Aorta (tissue), 5 donors: ENCODE measurements around the gene TASP1. TPM values are rescaled to one million over a fixed set of nuclear protein-coding genes. Genes with fewer than 3 reads are reported as not detected.
"Not testable (repeated sequence)": the region's sequence is repeated elsewhere in the genome, so short reads cannot be mapped to it uniquely, and the experiment has no call there.

Experiments used
- ATAC-seq: fragments of 200-7000 bp; cut with Tn5 transposase; one replicate; pipeline ENCODE4 v1.9.1; 2022; ENCODE audit warnings: moderate library complexity; ENCODE audit not compliant: low FRiP score
- DNase-seq, 2 donors: peaks; one replicate each; pipeline ENCODE4 v3.0.0-alpha.2; 2020
- H3K27ac ChIP-seq, 2 donors: one replicate each; pipeline ENCODE4 v1.5.1; 2013; ENCODE audit warnings: low read length in 2 of 2, mild to moderate bottlenecking in 2 of 2, moderate library complexity in 2 of 2, control low read depth in 1 of 2, inconsistent platforms in 1 of 2, low read depth in 1 of 2
- H3K27me3 ChIP-seq, 2 donors: one replicate each; pipeline ENCODE4 v1.6.1; 2013; ENCODE audit warnings: control low read depth in 1 of 2, low read length in 1 of 2, mild to moderate bottlenecking in 1 of 2, moderate library complexity in 1 of 2; ENCODE audit not compliant: insufficient read depth in 2 of 2, control insufficient read depth in 1 of 2
- H3K36me3 ChIP-seq, 2 donors: one replicate each; pipeline ENCODE4 v1.6.1; 2013; ENCODE audit warnings: control low read depth in 1 of 2, low read length in 1 of 2, mild to moderate bottlenecking in 1 of 2; ENCODE audit not compliant: insufficient read depth in 2 of 2, control insufficient read depth in 1 of 2
- H3K4me1 ChIP-seq, 2 donors: one replicate each; pipeline ENCODE4 v1.6.1; 2013; ENCODE audit warnings: low read length in 2 of 2, control low read depth in 1 of 2, mild to moderate bottlenecking in 1 of 2, moderate library complexity in 1 of 2; ENCODE audit not compliant: insufficient read depth in 2 of 2, control insufficient read depth in 1 of 2
- H3K4me3 ChIP-seq, 2 donors: one replicate each; pipeline ENCODE4 v1.5.1; 2013; ENCODE audit warnings: low read length in 2 of 2, control low read depth in 1 of 2, mild to moderate bottlenecking in 1 of 2
- H3K9me3 ChIP-seq: one replicate; pipeline ENCODE4 v1.6.1; 2013; ENCODE audit warnings: mild to moderate bottlenecking, low read length; ENCODE audit not compliant: control insufficient read depth
- WGBS, 2 donors: extraction: QIAGEN DNeasy Blood & Tissue Kit; methylation state at CpG; one replicate each; pipeline ENCODE4 v1.1.7; 2013; 5-methylcytosine and 5-hydroxymethylcytosine counted together
- intact Hi-C, 2 donors: fragments of 100-400 bp; cut with DNase I; formaldehyde crosslinking; loops; one replicate each; pipeline versions ENCODE4 v1.14.2 to v1.15.0; 2022
- polyA plus RNA-seq, 2 donors: library from polyadenylated mRNA; stranded (reverse); fragments of 200-250 nt; gene quantifications; one replicate each; pipeline ENCODE4 v1.2.3, GENCODE V29; 2013
- total RNA-seq, 2 donors: library from RNA; stranded (reverse); fragmentation: NEBNext Ultra II Directional; extraction: Animal tissue kit (Norgen Biotek cat#: 25700); gene quantifications; one replicate each; pipeline ENCODE4 v1.2.1, GENCODE V29; 2021
- donor health status: healthy with polysubstance abuse.
- donor health status: Bipolar disorder and iron deficiency.
- donor health status: DM: no; HTN: no; CAD: no.
- donor health status: DM: no; HTN: no; CAD: no.
- donor health status: DM: yes; HTN: yes; CAD: no.

The TASP1 gene
- total and polyA plus RNA-seq, 4 donors, result 13.2 to 74.6 (median 25.9) TPM

DNA sequence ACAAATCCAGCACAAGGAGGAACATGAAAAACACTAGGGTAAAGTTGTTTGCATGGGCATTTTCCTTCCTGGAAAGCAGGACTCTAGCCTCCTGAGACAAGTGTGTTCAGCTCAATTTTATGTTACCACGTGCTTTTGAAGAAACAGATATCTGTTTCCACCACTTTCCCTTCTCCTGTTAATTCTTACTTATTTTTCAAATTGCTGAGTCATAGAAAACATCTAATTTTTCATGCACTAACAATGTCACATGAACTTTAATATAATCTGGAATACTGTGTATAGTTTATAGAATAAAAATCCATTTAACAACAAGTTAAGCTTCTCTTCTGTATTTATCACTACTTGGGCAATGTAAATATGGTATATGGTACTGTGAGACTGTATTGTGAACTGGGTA, 243.5 kb downstream of the TASP1 start:
- intact Hi-C loops, result no loop called here
- H3K4me1 ChIP-seq, result no peaks in the 10 kb centered on the region
- no peaks in the 10 kb centered on the region for H3K27me3 ChIP-seq
- no peak overlapping the region for H3K27ac ChIP-seq
- H3K4me3 ChIP-seq, result no peak overlapping the region
- DNase-seq (no peak), ATAC-seq (no peak)
- 64% methylated on average over 1 of the region's 1 CpG for WGBS, 2 donors
- no peaks in the 10 kb centered on the region for H3K36me3 ChIP-seq
- no peaks in the 10 kb centered on the region for H3K9me3 ChIP-seq

DNA sequence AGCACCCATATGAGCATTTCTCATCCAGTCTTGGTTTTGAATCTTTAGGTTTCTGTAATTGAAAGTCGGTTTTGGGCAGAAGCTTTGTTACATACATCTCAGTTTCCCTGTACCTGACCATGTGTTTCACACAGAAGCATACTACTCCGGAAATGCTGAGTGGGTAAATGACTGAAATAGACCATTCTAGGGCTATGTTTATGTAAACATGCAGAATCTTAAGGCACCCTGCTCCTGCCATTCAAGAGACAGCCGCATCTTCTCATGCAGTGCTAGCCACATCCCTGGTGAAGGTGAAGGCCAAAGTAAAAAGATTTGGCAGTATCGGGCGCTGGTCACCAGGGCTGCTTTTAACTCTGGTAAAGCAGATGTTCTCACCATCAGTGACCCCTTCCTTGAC, 246.3 kb downstream of the TASP1 start:
- Histone ChIP-seq H3K9me3 (no peaks in the 10 kb centered on the region), H3K27me3 (no peaks in the 10 kb centered on the region), H3K27ac (no peak overlapping the region), H3K4me1 (no peaks in the 10 kb centered on the region), H3K4me3 (no peak overlapping the region), H3K36me3 (peaks cover 2% of the 10 kb centered on the region in 2 donors)
- DNase-seq, result no peak
- WGBS, 2 donors, result 96 to 98% methylated on average over 5 of the region's 5 CpGs
- intact Hi-C loops, result no loop called here
- ATAC-seq, result no peak

DNA sequence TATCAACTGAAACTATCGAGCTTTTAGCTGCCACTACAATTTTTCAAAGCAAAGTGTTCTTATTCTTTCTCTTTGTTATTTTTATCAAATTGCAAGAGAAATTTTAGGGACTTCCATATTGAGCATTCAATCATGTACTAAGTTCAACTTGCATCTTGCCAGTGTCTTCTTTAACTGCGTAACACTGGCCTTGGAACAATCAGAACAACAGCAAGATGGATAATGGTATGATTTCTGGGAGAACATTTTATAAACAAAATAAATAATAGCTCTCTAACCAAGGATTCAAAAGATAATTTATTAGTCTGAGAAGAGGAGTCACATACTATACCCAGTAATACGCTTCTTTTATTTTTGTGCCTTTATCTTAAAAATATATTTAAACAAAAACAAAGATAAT, 249.6 kb downstream of the TASP1 start:
- 81 to 83% methylated on average over 3 of the region's 3 CpGs for WGBS, 2 donors
- intact Hi-C loops, result no loop called here
- Histone ChIP-seq H3K9me3 (peaks cover 1% of the 10 kb centered on the region), H3K4me1 (no peaks in the 10 kb centered on the region), H3K36me3 (peaks cover 5% of the 10 kb centered on the region in 2 donors), H3K4me3 (no peak overlapping the region), H3K27me3 (no peaks in the 10 kb centered on the region), H3K27ac (no peak overlapping the region)
- DNase-seq (no peak), ATAC-seq (no peak)

DNA sequence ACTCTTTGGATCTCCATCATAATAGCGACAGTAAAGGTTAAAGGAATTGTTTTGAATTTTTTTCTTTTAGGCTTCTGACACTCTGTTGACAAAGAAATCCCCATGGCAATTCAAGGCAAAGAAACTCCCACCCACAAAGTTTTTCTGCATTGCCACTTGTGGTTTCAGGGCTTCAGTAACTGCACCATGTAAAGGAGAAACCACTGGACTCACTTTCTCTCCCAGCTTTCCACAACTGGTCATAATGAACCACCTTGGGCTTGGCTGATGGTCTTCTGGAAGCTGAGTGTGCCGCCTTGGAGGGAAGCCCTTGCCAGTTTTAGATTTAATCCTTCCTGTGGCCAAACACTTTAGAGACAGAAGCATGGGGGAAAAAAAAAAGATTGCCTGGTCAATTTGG, 254.6 kb downstream of the TASP1 start:
- H3K4me3 ChIP-seq, result no peak overlapping the region
- no peaks in the 10 kb centered on the region for H3K27me3 ChIP-seq
- H3K27ac ChIP-seq, result no peak overlapping the region
- WGBS, 2 donors, result 92 to 95% methylated on average over 2 of the region's 2 CpGs
- peaks cover 5 to 11% of the 10 kb centered on the region in 2 donors for H3K36me3 ChIP-seq
- ATAC-seq (no peak), DNase-seq (no peak)
- peaks cover 12% of the 10 kb centered on the region for H3K9me3 ChIP-seq
- H3K4me1 ChIP-seq, result no peaks in the 10 kb centered on the region
- intact Hi-C loops, result no loop called here

DNA sequence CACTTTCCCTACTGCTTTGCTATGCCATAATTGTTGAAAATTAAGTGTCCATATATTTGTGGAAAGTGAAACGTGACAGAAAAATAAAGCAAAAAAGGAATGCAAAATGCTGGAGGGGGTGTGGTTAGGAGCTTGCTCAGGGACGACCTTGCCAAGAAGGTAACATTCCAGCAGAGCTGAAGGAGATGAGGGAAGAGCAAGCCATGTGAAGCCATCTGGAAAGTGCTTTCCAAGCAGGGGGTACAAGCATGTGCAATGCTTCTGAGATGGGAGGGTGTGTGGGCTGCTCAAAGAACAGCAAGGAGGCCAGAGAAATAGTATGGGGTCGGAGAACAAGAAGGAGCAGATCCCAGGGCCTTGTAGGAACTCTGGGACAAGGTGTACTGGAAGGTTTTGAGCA, 255.9 kb downstream of the TASP1 start:
- no peaks in the 10 kb centered on the region for H3K27me3 ChIP-seq
- WGBS, 2 donors, result 76 to 78% methylated on average over 3 of the region's 3 CpGs
- intact Hi-C loops, result no loop called here
- peaks cover 3 to 11% of the 10 kb centered on the region in 2 donors for H3K36me3 ChIP-seq
- H3K4me1 ChIP-seq, result no peaks in the 10 kb centered on the region
- H3K9me3 ChIP-seq, result peaks cover 12% of the 10 kb centered on the region
- no peak overlapping the region for H3K4me3 ChIP-seq
- DNase-seq (no peak), ATAC-seq (no peak)
- no peak overlapping the region for H3K27ac ChIP-seq

DNA sequence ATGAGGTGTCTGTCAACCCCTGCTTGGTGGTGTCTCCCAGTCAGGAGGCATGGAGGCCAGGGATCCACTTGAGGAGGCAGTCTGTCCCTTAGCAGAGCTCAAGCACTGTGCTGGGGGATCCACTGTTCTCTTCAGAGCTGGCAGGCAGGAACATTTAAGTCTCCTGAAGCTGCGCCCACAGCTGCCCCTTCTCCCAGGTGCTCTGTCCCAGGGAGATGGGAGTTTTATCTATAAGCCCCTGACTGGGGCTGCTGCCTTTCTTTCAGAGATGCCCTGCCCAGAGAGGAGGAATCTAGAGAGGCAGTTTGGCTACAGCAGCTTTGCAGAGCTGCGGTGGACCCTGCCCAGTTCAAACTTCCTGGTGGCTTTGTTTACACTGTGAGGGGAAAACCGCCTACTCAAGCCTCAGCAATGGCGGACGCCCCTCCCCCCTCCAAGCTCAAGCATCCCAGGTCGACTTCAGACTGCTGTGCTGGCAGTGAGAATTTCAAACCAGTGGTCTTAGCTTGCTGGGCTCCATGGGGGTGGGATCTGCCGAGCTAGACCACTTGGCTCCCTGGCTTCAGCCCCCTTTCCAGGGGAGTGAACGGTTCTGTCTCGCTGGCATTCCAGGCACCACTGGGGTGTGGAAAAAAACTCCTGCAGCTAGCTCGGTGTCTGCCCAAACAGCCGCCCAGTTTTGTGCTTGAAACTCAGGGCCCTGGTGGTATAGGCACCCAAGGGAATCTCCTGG, 258.1 kb downstream of the TASP1 start:
- H3K9me3 ChIP-seq, result peaks cover 12% of the 10 kb centered on the region
- H3K27me3 ChIP-seq, intact Hi-C loops, H3K4me1 ChIP-seq, H3K36me3 ChIP-seq, DNase-seq, ATAC-seq, H3K4me3 ChIP-seq, H3K27ac ChIP-seq: not testable (repeated sequence)
- 93 to 95% methylated on average over 11 of the region's 11 CpGs for WGBS, 2 donors

DNA sequence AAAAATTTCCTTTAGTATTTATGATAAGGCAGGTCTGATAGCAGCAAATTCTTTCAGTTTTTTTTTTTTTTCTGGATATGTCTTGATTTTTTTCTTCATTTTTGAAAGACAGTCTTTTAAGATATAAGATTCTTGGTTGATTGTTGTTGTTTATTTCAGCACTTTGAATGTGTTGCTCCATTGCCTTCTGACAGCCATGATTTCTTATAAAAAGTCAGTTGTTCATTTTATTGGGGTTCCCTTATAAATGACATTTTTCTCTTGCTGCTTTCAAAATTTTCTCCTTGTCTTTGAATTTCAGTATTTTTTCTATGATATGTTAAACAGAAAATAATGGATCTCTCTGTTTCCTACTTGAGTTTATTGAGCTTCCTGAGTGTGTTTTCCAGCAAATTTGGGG, 265.3 kb downstream of the TASP1 start:
- Histone ChIP-seq H3K27me3 (no peaks in the 10 kb centered on the region), H3K36me3 (no peaks in the 10 kb centered on the region), H3K4me1 (no peaks in the 10 kb centered on the region), H3K27ac (no peak overlapping the region), H3K9me3 (no peaks in the 10 kb centered on the region), H3K4me3 (no peak overlapping the region)
- intact Hi-C loops, result no loop called here
- ATAC-seq, result no peak
- DNase-seq, result no peak

DNA sequence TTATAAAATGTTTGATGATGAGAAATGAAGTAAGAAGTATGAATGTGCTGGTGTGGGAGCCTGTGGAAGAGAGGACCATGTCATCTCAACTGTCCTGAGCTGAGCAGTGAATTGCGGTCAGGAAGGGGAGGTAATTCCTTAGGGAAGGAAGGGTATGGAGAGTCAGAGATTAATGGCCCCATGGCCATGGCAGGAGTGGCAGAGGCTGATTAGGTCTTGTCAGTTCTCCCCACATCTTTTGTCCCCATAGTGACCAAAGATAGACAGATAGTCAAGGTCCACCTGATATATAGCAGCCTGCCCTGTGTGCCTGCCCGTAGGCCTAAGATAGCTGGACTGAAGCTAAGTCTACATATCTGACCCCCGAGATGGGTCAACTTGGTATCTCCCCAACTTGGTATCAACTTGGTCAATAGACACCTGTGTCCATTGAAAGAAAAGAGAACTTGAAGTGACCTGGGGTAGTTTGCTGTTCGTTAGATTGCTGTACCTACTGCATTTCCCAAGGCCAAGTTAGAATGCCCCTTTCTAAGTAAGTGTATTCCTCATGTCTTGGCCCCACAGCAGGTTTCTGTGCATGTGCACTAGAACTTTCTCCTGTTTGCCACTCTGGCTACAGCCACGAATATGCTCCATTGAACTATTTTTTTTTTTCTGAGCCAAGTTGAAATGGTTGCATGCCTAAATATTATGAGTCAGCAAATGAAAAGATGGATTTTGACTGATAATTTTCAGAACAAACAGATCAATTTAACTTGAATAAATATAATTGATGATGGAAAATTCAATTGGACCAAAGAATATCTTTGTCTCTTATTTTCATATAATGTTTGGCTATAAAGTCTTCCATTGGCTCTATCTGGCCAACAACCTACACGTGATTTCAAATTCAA, 274.2 kb downstream of the TASP1 start:
- 89 to 92% methylated on average over 6 of the region's 6 CpGs for WGBS, 2 donors
- intact Hi-C loops, result no loop called here
- DNase-seq, result no peak
- H3K4me1 ChIP-seq, result no peaks in the 10 kb centered on the region
- H3K36me3 ChIP-seq, result no peaks in the 10 kb centered on the region
- no peaks in the 10 kb centered on the region for H3K27me3 ChIP-seq
- no peak for ATAC-seq
- no peak overlapping the region for H3K4me3 ChIP-seq
- H3K9me3 ChIP-seq, result no peaks in the 10 kb centered on the region
- H3K27ac ChIP-seq, result no peak overlapping the region

DNA sequence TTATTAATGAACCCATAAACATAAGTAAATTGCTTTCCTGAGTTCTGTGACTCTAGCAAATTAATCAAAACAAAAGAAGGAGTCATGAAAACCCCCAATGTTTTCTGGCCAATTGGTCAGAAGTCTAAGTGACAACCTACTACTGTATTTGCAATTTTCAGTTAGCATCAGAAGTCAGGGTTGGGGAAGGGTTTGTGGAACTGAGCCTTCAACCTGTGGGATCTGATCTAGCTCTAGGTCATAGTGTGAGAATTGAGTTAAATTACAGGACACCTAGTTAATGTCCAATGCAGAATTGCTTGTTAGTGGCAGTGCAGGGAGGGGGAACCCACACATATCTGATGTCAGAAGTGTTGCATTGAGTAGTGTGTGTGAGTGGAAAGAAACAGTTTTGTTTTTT, 275.3 kb downstream of the TASP1 start:
- no peaks in the 10 kb centered on the region for H3K36me3 ChIP-seq
- ATAC-seq (no peak), DNase-seq (no peak)
- no peaks in the 10 kb centered on the region for H3K9me3 ChIP-seq
- no peak overlapping the region for H3K27ac ChIP-seq
- no peak overlapping the region for H3K4me3 ChIP-seq
- no peaks in the 10 kb centered on the region for H3K27me3 ChIP-seq
- intact Hi-C loops, result no loop called here
- no peaks in the 10 kb centered on the region for H3K4me1 ChIP-seq
